HG02763 (cell line): ENCODE measurements around the gene WLS.
"Not testable (repeated sequence)": the region's sequence is repeated elsewhere in the genome, so short reads cannot be mapped to it uniquely, and the experiment has no call there.

Experiments used
- ATAC-seq: cut with Tn5 transposase; IDR thresholded peaks from one replicate; pipeline ENCODE4 v1.9.1; 2021; ENCODE audit warnings: mild to moderate bottlenecking, moderate library complexity; ENCODE audit not compliant: unreplicated experiment

Gene WLS

GRCh38 chr1:68168545-68169171 is 63.7 kb downstream of the WLS start:
- ATAC-seq = no peak

GRCh38 chr1:68167211-68167610 is 65.1 kb downstream of the WLS start:
- ATAC-seq = no peak

GRCh38 chr1:68166348-68166747 is 66.0 kb downstream of the WLS start:
- ATAC-seq = no peak

- ATAC-seq = no peak
Observed at GRCh38 chr1:68165665-68166064, 66.7 kb downstream of the WLS start.

GRCh38 chr1:68164918-68165317 is 67.4 kb downstream of the WLS start:
- no peak for ATAC-seq

- no peak for ATAC-seq
Observed at GRCh38 chr1:68163220-68163619, 69.1 kb downstream of the WLS start.

GRCh38 chr1:68162761-68163160 is 69.6 kb downstream of the WLS start:
- ATAC-seq = no peak

- ATAC-seq = not testable (repeated sequence)
Observed at GRCh38 chr1:68161672-68162071, 70.7 kb downstream of the WLS start.

- ATAC-seq = peak; percentile 74
Observed at GRCh38 chr1:68160935-68161334, 71.4 kb downstream of the WLS start.

GRCh38 chr1:68160021-68160420 is 72.3 kb downstream of the WLS start:
- no peak for ATAC-seq

GRCh38 chr1:68158837-68159236 is 73.5 kb downstream of the WLS start:
- ATAC-seq = no peak

- ATAC-seq = no peak
Observed at GRCh38 chr1:68157416-68157815, 74.9 kb downstream of the WLS start.

GRCh38 chr1:68151690-68152089 is 80.6 kb downstream of the WLS start:
- ATAC-seq = no peak

GRCh38 chr1:68149907-68150306 is 82.4 kb downstream of the WLS start:
- no peak for ATAC-seq

- ATAC-seq = no peak
Observed at GRCh38 chr1:68149110-68149798, 83.1 kb downstream of the WLS start.

GRCh38 chr1:68148631-68149030 is 83.7 kb downstream of the WLS start:
- ATAC-seq = no peak

GRCh38 chr1:68147534-68148171 is 84.7 kb downstream of the WLS start:
- ATAC-seq = no peak

- no peak for ATAC-seq
Observed at GRCh38 chr1:68145418-68146126, 86.8 kb downstream of the WLS start.

- ATAC-seq = no peak
Observed at GRCh38 chr1:68144856-68145255, 87.5 kb downstream of the WLS start.

- ATAC-seq = no peak
Observed at GRCh38 chr1:68143633-68144032, 88.7 kb downstream of the WLS start.

- ATAC-seq = no peak
Observed at GRCh38 chr1:68142461-68142860, 89.9 kb downstream of the WLS start.

GRCh38 chr1:68142036-68142435 is 90.3 kb downstream of the WLS start:
- ATAC-seq = no peak
